Right ventricle myocardium inferior (tissue), 1 donor: ENCODE data around the gene LGR4. TPM values are rescaled to one million over a fixed set of nuclear protein-coding genes. Genes with fewer than 3 reads are reported as not detected.
"Not testable (repeated sequence)": the region's sequence is repeated elsewhere in the genome, so short reads cannot be mapped to it uniquely, and the experiment has no call there.

Experiments used
- ATAC-seq: fragments of 200-7000 bp; cut with Tn5 transposase; one replicate; pipeline ENCODE4 v1.9.1; 2020; ENCODE audit warnings: mild to moderate bottlenecking, moderate library complexity
- DNase-seq: peaks from one replicate; pipeline ENCODE4 v3.0.0; 2021; ENCODE audit errors: missing footprints
- intact Hi-C: fragments of 100-400 bp; cut with DNase I; formaldehyde crosslinking; loops from one replicate; pipeline ENCODE4 v1.11.0; 2022
- total RNA-seq: library from RNA; stranded (reverse); fragmentation: NEBNext Ultra II Directional; extraction: Animal tissue kit (Norgen Biotek cat#: 25700); gene quantifications from one replicate; pipeline ENCODE4 v1.2.1, GENCODE V29; 2021
- donor health status: DM: no; HTN: yes; CAD: no; lungs with severe emphysema.

The LGR4 gene
- total RNA-seq, 1 donor from 2014 or later, result 32.7 TPM

GRCh38 chr11:27350511-27350910 lies 122.1 kb downstream of the LGR4 start:
- no peak for DNase-seq
- no peak for ATAC-seq
- intact Hi-C loops, result loop anchor here (10.0 kb wide), 1 partner anchor 166 kb away; no protein-coding TSS in a partner anchor

- no peak for ATAC-seq
- intact Hi-C loops, result loop anchor here (10.0 kb wide), 1 partner anchor 165 kb away; no protein-coding TSS in a partner anchor
Observed at GRCh38 chr11:27349919-27350318, 122.7 kb downstream of the LGR4 start.

DNA sequence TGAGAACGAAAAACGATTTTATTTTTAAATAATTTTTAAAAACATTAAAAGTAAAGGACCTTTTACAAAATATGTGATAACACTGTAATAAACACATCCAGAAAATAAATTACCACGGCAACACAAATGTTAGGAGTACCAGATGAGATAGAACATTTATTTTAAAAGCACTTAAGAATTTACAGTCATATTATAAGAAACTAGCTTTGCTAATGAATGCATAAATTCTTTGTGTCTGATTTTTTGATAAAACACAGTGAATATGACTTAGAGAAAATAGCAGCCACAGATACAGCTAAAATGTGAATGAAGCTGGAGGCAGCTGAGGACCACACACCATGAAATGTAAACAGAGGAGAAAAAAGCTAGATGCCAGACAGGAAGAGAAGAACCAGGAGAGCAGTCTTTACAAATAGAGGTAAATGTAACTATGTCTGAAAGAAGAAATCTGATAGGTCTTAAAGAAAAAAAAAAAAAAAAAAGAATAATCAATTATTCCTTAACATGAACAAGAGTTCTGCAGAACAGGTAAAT lies 124.2 kb downstream of the LGR4 start:
- intact Hi-C loops, result no loop called here
- ATAC-seq, result no peak
- DNase-seq, result no peak

More at GRCh38 chr11:27349919-27350318, 122.7 kb downstream of the LGR4 start:
- no peak for DNase-seq

DNA sequence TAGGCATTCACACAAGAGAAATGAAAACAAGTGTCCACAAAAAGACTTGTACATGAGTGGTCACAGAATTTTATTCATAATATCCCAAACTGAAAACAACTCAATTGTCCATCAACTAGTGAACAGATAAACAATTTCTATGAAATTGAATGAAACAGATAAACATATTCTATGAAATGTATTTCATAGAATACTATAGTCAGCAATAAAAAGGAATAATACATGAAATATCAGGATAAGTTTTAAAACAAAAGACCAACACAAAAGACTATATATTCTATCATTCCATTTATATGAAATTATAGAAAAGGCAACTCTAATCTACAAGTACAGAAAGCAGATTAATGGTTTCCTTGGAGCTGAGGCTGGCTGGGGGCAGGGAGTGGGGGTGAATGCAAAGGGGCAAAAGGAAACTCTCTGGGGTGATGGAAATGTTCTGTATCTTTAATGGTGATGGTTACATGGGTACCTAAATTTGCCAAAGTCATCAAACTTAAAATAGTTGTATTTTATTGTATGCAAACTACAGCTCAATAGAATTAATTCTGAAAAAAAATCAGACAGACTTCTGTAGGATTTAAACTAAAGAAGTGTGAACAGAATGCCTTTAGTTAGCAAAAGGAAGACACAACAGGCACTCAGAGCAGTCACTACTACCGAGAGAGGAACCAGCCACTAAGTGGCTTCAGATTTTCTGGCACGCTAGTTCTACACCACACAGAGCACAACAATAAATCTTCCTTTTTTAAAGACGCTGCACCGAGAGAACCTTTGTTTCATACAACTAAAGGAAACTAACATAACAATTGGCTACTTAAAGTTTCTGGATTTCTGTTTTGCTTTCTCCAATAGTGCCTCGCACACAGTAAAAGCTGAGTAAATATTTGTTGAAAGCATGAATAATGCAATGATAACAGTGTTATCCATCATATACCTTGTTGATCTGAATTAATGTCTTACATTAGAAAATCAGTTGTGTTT lies 124.9 kb downstream of the LGR4 start:
- intact Hi-C loops, result no loop called here
- DNase-seq, result no peak
- ATAC-seq, result no peak

DNA sequence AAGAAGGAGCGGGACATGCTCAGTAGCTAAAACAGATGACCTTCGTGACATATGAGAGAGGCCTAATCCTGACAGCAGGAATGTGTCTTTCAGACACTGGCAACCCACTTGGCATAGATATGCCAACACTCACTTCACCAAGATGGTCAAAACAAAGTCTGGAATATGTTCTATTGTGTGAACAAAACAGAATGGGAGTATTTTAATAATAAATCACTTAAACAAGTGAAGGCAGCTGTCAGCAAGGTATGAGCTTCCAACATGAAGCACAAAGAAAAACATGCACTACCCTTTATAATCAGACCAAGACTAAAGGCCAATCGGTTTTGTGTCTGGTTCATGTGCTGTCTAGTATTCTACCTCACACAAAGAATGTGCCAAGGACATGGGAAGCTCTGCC lies 132.6 kb downstream of the LGR4 start:
- intact Hi-C loops, result no loop called here
- DNase-seq (no peak), ATAC-seq (peak; percentile 97)

- ATAC-seq, intact Hi-C loops, DNase-seq: not testable (repeated sequence)
Observed at GRCh38 chr11:27334764-27335163, 137.8 kb downstream of the LGR4 start.

- intact Hi-C loops, result no loop called here
- ATAC-seq, result no peak
- no peak for DNase-seq
Observed at GRCh38 chr11:27331981-27332380, 140.6 kb downstream of the LGR4 start.

- intact Hi-C loops, result no loop called here
- DNase-seq, result no peak
- no peak for ATAC-seq
Observed at GRCh38 chr11:27330633-27331270, 141.8 kb downstream of the LGR4 start.

GRCh38 chr11:27329867-27330632 lies 142.5 kb downstream of the LGR4 start:
- ATAC-seq (no peak), DNase-seq (no peak)
- intact Hi-C loops, result no loop called here

DNA sequence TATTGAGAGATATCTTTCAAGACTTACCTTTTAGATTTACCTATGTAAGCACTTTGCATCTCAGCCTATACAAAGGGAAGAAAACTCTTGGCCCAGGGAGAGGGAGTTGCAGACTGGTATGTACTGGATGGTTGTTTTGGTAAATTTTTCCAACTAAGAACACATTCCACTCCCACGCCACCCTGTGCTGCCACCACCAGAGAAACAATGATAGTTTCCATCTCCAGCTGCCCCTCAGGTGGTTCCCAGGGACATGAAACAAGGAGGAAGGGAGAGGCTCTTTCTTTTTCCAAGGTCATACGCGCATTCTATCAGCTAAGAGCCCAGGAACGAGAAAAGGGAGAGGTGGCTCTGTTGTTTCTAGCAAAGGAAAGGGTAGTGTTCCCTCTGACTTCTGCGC lies 144.0 kb downstream of the LGR4 start:
- DNase-seq (no peak), ATAC-seq (no peak)
- intact Hi-C loops, result no loop called here

GRCh38 chr11:27327064-27327463 lies 145.5 kb downstream of the LGR4 start:
- ATAC-seq, DNase-seq, intact Hi-C loops: not testable (repeated sequence)

DNA sequence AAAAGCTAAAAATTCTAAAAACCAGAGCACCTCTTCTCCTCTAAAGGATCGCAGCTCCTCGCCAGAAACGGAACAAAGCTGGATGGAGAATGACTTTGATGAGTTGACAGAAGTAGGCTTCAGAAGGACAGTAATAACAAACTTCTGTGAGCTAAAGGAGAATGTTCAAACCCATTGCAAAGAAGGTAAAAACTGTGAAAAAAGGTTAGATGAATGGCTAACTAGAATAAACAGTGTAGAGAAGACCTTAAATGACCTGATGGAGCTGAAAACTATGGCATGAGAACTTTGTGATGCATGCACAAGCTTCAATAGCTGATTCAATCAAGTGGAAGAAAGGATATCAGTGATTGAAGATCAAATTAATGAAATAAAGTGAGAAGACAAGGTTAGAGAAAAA lies 150.4 kb downstream of the LGR4 start:
- intact Hi-C loops, DNase-seq, ATAC-seq: not testable (repeated sequence)

DNA sequence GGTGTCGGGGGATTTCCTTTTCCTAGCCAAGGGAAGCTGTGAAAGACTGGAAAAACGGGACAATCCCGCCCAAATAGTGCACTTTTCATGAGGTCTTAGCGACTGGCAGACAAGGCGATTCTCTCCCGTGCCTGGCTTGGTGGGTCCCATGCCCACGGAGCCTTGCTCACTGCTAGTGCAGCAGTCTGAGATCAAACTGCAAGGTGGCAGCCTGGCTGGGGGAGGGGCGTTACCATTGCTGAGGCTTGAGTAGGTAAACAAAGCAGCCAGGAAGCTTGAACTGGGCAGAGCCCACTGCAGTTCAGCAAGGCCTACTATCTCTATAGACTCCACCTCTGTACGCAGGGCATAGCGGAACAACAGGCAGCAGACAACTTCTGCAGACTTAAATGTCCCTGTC lies 151.2 kb downstream of the LGR4 start:
- intact Hi-C loops, DNase-seq, ATAC-seq: not testable (repeated sequence)

DNA sequence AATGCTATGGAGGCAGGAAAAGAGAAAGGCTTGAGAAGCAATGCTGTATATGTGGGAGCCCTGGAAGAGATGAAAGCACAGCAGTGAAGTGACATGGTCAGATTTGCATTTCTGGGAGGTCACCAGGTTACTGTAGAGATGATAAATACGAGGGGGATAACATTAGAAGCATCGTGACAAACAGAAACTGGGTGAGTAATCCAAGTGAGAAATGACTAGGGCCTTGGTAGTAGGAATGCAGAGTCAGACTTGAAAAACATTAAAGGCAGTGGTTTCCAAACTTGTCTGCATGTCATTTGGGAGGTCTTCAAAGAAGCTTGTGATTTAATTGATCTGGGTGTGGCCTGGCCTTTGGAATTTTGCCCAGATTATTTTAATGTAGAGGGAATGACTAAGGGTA lies 153.5 kb downstream of the LGR4 start:
- intact Hi-C loops, result no loop called here
- ATAC-seq (no peak), DNase-seq (no peak)

DNA sequence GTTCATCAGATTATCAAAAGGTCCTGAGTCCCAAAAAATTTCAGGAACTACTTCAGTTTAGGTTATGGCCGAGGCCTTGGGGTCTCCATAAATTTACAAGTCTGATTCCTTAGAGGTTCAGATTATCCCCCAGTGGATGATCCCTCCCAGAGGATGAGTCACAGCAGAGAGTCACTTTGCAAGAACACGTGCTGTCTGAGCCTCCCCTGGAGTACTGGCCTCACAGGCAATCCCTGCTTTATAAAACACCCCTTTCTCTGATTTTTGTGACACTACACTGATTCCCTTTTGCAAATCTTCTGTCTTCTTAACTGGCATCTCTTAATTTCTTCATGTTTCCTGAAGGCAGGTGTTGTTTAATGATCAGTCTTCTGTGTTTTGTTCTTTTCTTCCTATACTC lies 154.8 kb downstream of the LGR4 start:
- intact Hi-C loops, result no loop called here
- no peak for DNase-seq
- ATAC-seq, result no peak
